GM18505 (cell line): ENCODE measurements around the gene DNAJC28.
"Not testable (repeated sequence)": the region's sequence is repeated elsewhere in the genome, so short reads cannot be mapped to it uniquely, and the experiment has no call there.

ENCODE experiments used
- ATAC-seq: cut with Tn5 transposase; IDR thresholded peaks from one replicate; pipeline ENCODE4 v1.9.1; 2021; ENCODE audit not compliant: unreplicated experiment
- POLR2A ChIP-seq: IDR thresholded peaks from 4 replicates; pipeline ENCODE4 v1.6.1; 2011; ENCODE audit warnings: borderline replicate concordance; ENCODE audit not compliant: insufficient read depth, insufficient read length; ENCODE audit errors: extremely low read depth

Gene DNAJC28, protein sequence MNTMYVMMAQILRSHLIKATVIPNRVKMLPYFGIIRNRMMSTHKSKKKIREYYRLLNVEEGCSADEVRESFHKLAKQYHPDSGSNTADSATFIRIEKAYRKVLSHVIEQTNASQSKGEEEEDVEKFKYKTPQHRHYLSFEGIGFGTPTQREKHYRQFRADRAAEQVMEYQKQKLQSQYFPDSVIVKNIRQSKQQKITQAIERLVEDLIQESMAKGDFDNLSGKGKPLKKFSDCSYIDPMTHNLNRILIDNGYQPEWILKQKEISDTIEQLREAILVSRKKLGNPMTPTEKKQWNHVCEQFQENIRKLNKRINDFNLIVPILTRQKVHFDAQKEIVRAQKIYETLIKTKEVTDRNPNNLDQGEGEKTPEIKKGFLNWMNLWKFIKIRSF

DNA sequence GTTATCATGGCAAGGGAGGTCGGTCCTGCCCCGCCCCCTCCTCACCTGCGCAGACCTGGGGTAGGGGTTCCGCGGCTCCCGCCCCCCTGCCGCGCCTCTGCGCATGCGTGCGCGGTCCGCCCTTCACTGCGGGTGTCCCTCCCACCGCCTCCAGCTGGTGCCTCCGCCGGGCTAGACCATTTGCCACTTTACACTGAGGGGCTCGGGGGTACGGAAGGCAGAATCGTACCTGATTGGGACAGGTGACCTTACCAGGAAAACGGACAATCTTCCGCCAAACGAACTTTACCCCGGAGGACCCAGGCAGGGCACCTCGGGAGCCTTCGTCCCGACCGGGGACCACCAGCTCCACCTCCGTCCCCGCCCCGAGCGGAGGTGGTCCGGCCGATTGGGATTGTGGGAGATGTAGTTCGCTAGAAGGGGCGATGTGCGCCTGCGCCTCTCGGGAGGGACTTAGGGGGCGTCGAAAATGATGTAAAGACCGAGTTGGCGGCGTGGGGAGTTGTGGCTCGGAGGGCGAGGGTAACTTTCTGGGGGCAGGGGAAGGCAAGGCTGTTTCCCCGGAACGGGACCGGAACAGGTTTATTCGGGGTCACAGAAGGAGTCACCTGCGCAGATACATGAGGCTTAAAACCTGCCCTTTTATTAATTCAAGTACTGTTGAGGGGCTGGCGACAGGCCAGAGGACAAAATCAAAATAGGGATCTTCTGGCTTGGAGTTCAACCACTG lies at the start of gene DNAJC28:
DNAJC28 (minus strand) TSS at position 344 of the 730 bp plus-strand sequence. CDS start 2,323 bp downstream, outside the sequence.
- peak; percentile 46 for TF ChIP-seq POLR2A
- peak; percentile 95 for ATAC-seq

DNA sequence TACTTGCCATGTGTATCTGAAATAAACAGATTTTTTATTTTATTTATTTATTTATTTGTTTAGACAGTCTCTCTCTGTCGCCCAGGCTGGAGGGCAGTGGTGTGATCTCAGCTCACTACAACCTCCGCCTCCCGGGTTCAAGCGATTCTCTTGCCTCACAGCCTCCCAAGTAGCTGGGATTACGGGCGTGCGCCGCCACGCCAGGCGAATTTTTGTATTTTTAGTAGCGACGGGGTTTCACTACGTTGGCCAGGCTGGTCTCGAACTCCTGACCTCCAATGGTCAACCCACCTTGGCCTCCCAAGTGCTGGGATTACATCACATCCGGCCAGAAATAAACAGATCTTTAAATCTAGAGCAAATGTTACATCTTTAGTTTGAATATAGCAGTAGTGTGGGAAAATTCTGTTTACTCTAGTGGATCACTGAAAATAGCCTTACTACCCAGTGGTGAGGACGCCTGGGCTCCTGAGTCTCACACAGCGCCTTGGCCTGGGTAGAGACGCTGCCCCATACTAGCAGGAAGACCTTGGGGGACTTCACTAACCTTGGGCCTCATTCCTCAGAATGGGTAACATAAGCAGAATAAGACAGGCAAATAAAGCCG lies 49.7 kb upstream of the DNAJC28 start:
- no peak for ATAC-seq
- no peak for TF ChIP-seq POLR2A

DNA sequence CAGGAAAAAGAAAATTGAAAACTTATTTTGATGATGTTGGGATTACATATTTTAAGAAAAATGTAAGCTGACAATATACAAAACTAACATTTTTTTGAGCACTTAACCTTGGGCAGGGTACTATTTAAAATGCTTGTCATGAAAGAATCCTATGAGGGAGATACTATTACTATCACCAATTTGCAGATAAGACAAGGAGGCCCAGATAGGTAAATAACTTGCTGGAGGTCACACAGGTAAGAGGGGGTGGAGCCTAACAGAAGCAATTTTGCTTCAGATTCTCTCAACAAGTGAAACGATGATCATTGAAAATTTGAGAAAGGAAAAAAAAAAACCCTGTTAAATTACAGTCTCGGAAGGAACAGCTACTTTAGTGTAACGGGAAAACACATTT lies 49.2 kb upstream of the DNAJC28 start:
- no peak for TF ChIP-seq POLR2A
- ATAC-seq = no peak

DNA sequence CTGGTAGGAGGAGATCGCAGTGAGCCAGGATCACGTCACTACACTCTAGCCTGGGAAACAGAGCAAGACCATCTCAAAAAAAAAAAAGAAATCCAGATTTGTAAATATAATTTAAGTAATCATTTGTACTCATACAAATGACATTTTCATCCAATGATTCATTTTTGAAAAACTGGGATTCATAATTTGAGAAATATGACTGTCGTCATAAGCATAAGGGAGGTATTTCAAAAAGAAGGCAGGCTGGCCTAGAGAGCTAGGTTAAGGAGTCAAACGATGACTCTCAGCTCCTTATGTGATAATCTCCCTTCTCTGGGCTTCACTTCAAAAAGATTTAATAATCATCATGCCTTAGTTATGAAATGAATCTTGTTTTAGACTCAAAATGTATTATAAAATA lies 48.1 kb upstream of the DNAJC28 start:
- ATAC-seq = no peak
- no peak for TF ChIP-seq POLR2A

DNA sequence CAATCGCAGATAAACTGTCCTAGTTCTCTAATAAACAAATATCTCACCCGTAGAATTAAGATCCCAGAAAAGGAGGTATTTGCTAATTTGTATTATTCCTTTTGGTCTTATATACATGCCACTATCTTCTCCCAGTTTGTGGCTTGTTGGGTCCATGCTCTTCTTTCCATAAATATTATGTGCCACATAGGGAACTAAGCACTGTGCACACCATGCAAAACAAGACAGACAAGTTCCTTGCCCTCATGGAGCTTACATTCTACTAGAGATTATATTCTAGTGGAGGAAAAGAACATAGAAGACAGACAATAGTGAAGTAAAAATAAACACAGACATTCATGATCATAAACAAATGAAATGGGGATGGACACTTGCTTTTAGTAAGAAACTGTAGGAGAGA lies 45.7 kb upstream of the DNAJC28 start:
- TF ChIP-seq POLR2A = no peak
- ATAC-seq = no peak

DNA sequence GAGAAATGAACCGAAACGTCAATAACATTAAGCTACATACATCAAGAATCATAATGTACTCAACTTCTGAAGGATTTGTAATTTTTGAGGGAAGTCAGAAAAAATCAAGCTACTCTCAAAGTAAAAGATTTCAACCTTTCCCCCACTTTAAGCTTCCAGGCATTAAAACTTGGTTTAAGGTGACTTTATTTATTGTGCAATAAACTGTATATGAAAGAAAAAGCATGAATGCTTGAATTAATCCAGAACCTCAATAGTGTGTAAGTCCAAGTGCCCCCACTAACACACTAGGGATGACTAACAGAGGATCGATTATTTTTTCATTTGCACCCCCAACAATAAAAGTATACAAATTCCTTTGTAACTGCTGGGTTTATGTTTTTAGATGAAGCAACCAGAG lies 39.5 kb upstream of the DNAJC28 start:
- ATAC-seq = no peak
- TF ChIP-seq POLR2A = no peak

DNA sequence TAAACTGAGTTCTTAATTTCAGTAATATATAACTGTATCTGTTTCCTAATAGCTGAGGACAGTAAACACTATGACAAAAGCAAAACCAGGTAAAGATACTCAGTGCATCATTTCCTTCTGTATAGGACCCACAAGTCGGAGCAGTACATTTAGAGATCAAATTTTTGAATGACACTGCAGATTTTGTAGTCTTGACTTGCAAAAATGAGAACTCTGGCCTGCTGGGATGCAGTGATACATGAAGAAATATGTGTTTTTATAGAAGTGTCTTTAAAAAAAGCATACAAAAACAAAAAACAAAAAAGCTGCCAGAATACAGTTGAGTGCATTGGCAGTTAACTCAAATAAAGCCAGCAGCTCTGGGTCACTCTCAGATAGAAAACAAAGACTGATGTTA lies 31.4 kb upstream of the DNAJC28 start:
- TF ChIP-seq POLR2A = no peak
- no peak for ATAC-seq

DNA sequence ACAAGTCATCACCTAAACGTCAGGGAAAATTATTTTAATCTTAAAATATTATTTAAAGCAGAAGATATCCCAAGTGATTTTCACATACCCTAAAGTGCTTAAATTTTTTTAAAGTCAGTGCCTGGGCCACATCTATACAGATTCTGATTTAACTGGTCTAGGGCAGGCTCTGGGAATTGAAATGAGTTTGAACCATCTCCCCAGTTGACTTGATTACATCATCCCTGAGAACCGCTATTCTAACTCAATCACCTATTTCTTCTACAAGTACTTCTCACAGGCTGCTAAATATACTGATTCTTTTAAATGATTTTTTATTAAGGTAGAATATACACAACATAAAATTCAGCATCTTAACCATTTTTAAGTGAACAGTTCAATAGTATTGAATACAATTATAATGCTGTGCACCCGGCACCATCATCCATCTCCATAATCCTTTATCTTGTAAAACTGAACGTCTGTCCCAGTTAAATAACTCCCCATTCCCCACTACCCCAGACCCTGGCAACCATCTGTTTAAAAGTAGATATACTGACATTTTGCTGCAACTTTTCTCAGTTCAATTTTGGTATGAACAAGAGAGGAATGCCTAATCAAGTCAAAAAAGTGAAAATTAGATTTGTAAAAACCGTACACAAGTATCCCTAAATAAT lies 30.9 kb upstream of the DNAJC28 start:
- TF ChIP-seq POLR2A = no peak
- ATAC-seq = no peak

DNA sequence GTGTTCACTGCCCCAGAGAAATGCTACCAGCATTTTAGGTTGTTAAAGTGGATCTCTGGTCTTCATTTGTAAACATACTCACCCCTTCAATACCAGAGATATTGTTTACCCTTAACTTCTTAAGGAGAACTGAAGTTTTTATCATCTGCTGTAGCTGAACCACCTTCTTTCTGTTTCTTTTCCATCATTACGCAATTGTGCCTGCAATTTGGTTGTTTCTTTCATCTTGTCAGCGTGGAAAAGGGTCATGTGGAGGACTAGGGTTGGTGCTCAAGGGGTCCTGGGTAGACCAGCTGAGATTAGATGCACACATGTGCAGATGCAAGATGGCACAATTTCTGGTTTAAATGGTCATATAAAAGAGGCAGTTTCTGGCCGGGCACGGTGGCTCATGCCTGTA lies 27.4 kb upstream of the DNAJC28 start:
- no peak for ATAC-seq
- no peak for TF ChIP-seq POLR2A

DNA sequence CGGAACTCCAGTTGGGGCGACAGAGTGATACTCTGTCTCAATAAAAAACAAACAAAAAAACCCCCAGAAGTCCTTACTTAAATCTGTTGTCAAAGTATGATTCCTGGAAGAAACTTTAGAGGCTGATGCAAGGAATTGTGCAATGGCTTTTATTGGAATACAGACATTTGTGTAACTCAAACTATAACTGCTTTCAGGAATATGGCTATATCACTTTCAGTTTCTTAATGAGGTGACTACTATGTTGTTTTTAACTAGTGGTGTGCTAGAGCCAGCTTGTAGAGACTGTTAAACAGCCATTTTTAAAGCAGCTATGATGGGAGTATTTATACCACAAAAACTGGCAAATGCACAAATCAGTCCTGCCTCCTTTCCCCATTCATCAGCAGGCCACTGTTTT lies 22.7 kb upstream of the DNAJC28 start:
- no peak for ATAC-seq
- TF ChIP-seq POLR2A = no peak

DNA sequence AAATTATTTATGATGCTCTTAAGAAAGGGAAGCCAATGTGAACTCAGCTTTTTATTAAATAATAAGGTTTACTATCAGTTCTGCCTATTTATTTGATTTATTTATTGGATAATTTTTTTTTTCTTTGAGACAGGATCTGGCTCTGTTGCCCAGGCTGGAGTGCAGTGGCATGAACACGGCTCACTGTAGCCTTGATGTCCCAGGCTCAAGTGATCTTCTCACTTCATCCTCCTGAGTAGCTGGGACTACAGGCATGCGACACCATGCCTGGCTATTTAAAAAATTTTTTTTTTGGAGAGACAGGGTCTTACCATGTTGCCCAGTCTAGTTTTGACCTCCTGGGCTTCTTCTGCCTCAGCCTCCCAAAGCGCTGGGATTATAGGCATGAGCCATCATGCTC lies 21.0 kb upstream of the DNAJC28 start:
- no peak for ATAC-seq
- TF ChIP-seq POLR2A = no peak

DNA sequence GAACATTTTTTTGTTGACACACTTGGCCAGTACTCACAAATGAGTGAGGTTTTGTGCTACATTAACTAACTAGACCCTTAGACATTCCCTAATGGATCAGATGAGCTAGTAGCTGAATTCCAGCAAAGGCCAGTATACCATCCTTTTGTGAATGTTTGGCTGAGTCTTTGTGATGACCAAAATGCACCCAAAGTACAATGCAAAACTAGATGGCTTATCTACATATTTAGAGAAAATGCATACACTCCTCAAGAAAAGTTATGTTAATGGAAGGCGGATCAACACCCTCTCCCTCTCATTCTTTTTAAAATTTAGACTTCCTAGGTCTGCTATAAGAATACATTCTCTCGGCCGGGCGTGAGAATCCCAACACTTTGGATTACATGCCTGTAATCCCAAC lies 20.1 kb upstream of the DNAJC28 start:
- TF ChIP-seq POLR2A = no peak

DNA sequence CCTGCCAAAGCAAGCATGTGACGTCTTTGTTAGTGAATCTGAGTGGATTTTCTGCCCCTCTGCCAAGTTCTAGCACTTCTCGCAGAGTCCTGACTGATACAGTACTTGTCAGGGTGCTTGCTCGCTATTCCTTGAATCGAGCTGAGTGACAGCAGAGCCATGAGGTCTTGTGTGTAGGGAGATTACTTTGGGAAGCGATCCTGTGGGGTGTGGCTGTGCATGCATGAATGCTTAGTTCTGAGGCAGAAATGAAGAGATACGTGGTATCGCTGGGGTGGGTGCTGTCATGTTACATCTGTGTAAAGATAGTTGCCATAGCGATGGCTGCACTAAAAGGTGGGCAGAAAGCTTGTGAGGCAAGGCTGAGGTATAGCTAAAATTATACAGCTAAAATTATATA lies 19.3 kb upstream of the DNAJC28 start:
- no peak for ATAC-seq
- no peak for TF ChIP-seq POLR2A

More for the DNA sequence above, 20.1 kb upstream of the DNAJC28 start:
- ATAC-seq = no peak

DNA sequence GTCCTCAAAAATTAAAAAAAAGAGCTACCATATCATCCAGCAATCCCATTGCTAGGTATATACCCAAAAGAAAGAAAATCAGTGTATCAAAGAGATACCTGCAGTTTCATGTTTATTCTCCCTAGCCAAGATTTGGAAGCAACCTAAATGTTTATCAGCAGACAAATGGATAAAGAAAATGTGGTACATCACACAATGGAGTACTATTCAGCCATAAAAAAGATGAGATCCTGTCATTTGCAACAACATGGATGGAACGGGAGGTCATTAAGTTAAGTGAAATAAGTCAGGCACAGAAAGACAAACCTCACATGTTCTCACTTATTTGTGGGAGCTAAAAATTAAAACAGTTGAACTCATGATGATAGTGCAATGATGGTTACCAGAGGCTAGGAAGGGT lies 15.5 kb upstream of the DNAJC28 start:
- not testable (repeated sequence) for ATAC-seq

DNA sequence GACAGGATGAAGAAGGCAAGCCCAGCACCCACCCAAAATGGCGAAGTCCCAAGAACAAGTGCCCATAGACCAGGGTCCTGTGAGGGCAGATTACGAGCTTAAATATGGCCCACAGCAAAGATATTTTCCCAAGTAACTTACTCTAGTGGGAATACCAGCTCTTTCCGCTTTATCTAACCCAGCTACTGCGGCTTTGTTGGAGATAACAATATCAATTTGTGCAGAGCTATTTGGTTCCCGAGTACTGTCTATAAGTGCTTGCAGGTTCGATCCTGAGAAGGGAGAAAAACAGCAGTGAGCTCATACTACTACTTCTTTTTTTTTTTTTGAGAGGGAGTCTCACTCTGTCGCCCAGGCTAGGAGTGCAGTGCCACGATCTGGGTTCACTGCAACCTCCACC lies 14.3 kb upstream of the DNAJC28 start:
- no peak for TF ChIP-seq POLR2A
- no peak for ATAC-seq
